ENCODE results near the gene CLCN4. TPM values are rescaled to one million over a fixed set of nuclear protein-coding genes. Genes with fewer than 3 reads are reported as not detected.
A peak's percentile ranks its signal among the peaks of the same experiment; 100 is the strongest.

The CLCN4 gene
- total and polyA plus RNA-seq, 8 donors: 0.35 to 22.3 (median 2.7) TPM; not detected in 1

DNA sequence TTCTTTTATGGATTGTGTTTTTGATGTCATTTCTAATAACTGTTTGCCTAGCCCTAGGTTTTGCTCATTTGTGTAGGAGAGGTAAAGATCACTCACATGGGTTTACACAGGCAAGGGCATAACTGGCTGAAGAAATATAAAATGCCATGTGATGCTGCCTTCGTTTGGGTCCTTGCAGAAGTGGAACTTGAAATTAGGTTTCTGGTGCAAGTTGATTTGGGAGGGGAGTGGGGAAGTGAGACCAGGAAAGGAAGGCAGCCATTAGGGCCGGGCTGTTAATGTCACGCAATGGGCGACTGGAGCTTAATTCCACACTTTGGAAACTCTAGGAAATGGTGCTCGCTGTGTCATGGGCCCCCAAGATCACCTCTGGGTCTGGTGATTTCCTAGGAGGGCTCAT is 14.5 kb downstream of the CLCN4 start:
- no peaks in the 10 kb centered on the region for H3K36me3 ChIP-seq
- TF ChIP-seq EP300 (IDR thresholded peaks at IDR 0.05) (no peak), POLR2A (IDR thresholded peaks at IDR 0.05) (no peak), CTCF (IDR thresholded peaks at IDR 0.05) (no peak), POLR2AphosphoS5 (IDR thresholded peaks at IDR 0.05) (no peak)
- no peaks in the 10 kb centered on the region for H3K9me3 ChIP-seq
- H3K4me1 ChIP-seq: peaks cover 0 to 19% (median 10%) of the 10 kb centered on the region in 4 donors
- intact Hi-C loops (cut with DNase I; ENCODE audit: low total_unique reads): no loop called here
- H3K4me3 ChIP-seq: no peak overlapping the region
- 52 to 87% (median 70%) methylated on average over 5 of the region's 5 CpGs for WGBS, 5 donors
- no peak for DNase-seq
- H3K27me3 ChIP-seq: peaks cover 0 to 8% (median 0%) of the 10 kb centered on the region in 3 donors
- no peak overlapping the region for H3K27ac ChIP-seq

GRCh38 chrX:10172877-10173276 is 16.1 kb downstream of the CLCN4 start:
- H3K27ac ChIP-seq: peak overlapping the region in 3 of 5 donors; percentile 22 to 66 (median 51)
- peaks cover 0 to 8% (median 0%) of the 10 kb centered on the region in 3 donors for H3K27me3 ChIP-seq
- H3K4me1 ChIP-seq: peaks cover 0 to 21% (median 12%) of the 10 kb centered on the region in 4 donors
- peak overlapping the region in 1 of 4 donors; percentile 13 for H3K4me3 ChIP-seq
- DNase-seq: peak in 1 of 2 donors; percentile 42
- 34 to 57% (median 47%) methylated on average over 10 to 11 of the region's 11 CpGs for WGBS, 5 donors
- intact Hi-C loops (cut with DNase I; ENCODE audit: low total_unique reads): no loop called here
- TF ChIP-seq POLR2AphosphoS5 (IDR thresholded peaks at IDR 0.05) (no peak), EP300 (IDR thresholded peaks at IDR 0.05) (no peak), CTCF (IDR thresholded peaks at IDR 0.05) (no peak), POLR2A (IDR thresholded peaks at IDR 0.05) (no peak)
- no peaks in the 10 kb centered on the region for H3K9me3 ChIP-seq
- no peaks in the 10 kb centered on the region for H3K36me3 ChIP-seq

DNA sequence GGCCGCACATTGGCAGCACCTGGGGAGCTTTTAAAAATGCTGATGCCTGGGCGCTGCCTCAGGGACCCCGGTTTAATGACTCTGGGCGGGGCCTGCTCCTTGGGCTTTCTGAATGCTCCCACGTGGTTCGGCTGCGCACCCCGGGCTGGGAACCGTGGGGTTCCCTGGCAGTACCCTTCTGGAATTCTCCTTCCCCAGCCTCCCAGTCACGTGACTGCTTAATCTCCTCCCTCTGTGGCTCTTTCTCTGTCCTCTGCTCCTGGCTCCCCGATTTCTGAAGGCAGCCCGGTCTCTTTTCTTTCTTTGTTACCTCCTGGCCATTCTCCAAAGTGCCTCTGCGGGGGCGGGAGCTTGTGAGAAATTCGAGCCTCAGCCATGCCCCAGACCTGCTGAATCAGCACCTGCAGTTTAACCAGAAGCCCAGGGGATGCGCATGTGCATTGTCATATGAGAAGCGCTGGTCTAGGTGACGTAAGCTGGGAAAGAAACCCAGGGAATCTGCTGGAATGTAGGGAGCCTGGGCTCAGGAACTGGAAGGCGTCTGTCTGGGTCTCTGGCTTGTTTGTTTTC is 16.6 kb downstream of the CLCN4 start:
- Histone ChIP-seq H3K9me3 (no peaks in the 10 kb centered on the region), H3K36me3 (no peaks in the 10 kb centered on the region), H3K4me1 (peaks cover 0 to 21% (median 12%) of the 10 kb centered on the region in 4 donors), H3K4me3 (peak overlapping the region in 1 of 4 donors; percentile 13), H3K27me3 (peaks cover 0 to 8% (median 0%) of the 10 kb centered on the region in 3 donors), H3K27ac (peak overlapping the region in 3 of 5 donors; percentile 22 to 66 (median 51))
- TF ChIP-seq POLR2AphosphoS5 (IDR thresholded peaks at IDR 0.05): peak in 1 of 3 donors; percentile 18
- no peak for TF ChIP-seq EP300 (IDR thresholded peaks at IDR 0.05)
- no peak for TF ChIP-seq CTCF (IDR thresholded peaks at IDR 0.05)
- no peak for TF ChIP-seq POLR2A (IDR thresholded peaks at IDR 0.05)
- peak; percentile 35 to 70 for DNase-seq
- intact Hi-C loops (cut with DNase I; ENCODE audit: low total_unique reads): no loop called here
- WGBS, 5 donors: 26 to 61% (median 32%) methylated on average over 11 to 19 of the region's 19 CpGs

GRCh38 chrX:10174051-10174450 is 17.3 kb downstream of the CLCN4 start:
- 75 to 100% (median 94%) methylated on average over 9 of the region's 9 CpGs for WGBS, 5 donors
- Histone ChIP-seq H3K9me3 (no peaks in the 10 kb centered on the region), H3K27ac (peak overlapping the region in 2 of 5 donors; percentile 51 to 66), H3K4me1 (peaks cover 0 to 21% (median 12%) of the 10 kb centered on the region in 4 donors), H3K36me3 (no peaks in the 10 kb centered on the region), H3K4me3 (no peak overlapping the region), H3K27me3 (peaks cover 0 to 8% (median 0%) of the 10 kb centered on the region in 3 donors)
- DNase-seq: no peak
- no peak for TF ChIP-seq EP300 (IDR thresholded peaks at IDR 0.05)
- TF ChIP-seq CTCF (IDR thresholded peaks at IDR 0.05): no peak
- no peak for TF ChIP-seq POLR2AphosphoS5 (IDR thresholded peaks at IDR 0.05)
- TF ChIP-seq POLR2A (IDR thresholded peaks at IDR 0.05): no peak
- intact Hi-C loops (cut with DNase I; ENCODE audit: low total_unique reads): no loop called here

Data from stomach (tissue), 9 donors.